Measurements from ENCODE around the gene EPHB6.

Gene EPHB6

DNA sequence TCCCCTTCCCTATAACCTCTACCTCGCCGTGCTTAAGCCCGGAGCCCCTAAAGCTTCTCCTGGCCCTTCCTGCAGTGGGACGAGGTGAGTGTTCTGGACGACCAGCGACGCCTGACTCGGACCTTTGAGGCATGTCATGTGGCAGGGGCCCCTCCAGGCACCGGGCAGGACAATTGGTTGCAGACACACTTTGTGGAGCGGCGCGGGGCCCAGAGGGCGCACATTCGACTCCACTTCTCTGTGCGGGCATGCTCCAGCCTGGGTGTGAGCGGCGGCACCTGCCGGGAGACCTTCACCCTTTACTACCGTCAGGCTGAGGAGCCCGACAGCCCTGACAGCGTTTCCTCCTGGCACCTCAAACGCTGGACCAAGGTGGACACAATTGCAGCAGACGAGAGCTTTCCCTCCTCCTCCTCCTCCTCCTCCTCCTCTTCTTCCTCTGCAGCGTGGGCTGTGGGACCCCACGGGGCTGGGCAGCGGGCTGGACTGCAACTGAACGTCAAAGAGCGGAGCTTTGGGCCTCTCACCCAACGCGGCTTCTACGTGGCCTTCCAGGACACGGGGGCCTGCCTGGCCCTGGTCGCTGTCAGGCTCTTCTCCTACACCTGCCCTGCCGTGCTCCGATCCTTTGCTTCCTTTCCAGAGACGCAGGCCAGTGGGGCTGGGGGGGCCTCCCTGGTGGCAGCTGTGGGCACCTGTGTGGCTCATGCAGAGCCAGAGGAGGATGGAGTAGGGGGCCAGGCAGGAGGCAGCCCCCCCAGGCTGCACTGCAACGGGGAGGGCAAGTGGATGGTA is 9.2 kb downstream of the EPHB6 start:
- Histone ChIP-seq H3K27ac (ENCODE audit: low read depth, low read length) (no peak overlapping the region), H3K36me3 (ENCODE audit: control insufficient read depth in 5 of 5, insufficient read depth in 5 of 5, low read length in 5 of 5) (peaks cover 0 to 35% (median 15%) of the 10 kb centered on the region in 5 donors)

DNA sequence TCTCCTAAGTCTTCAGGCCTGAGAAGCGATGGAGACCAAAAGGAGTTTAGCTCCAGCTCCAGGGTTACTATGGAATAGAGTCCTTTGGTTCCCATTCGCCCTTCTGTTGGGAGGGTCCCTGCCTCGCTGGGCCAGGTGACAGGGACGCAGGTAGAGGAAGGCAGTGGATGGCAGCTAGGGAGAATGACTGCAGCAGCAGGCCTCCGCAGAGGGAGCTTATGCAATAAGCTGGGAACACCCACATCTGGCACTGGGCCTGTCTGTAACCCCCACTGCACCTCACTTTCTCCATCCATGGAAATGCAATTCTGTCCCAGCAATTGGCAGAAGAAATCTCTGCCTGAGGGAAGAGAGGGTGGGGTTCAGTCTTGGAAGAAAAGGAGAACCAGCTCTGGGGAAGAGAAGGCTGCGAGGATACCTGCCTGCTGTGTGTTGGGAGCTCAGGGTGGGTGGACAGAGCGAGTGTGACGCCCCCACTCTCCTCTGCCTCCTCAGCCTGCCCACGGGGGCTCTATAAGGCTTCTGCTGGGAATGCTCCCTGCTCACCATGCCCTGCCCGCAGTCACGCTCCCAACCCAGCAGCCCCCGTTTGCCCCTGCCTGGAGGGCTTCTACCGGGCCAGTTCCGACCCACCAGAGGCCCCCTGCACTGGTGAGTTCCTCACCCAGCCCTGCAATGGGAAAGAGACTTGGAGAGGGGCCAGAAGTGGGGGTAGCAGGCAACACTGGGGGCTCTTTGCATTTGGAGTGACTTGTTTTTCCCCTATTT is 10.3 kb downstream of the EPHB6 start:
- H3K27ac ChIP-seq (ENCODE audit: low read depth, low read length) = no peak overlapping the region
- H3K4me1 ChIP-seq (ENCODE audit: control insufficient read depth in 5 of 5, insufficient read depth in 5 of 5, low read length in 5 of 5) = peaks cover 0 to 7% (median 0%) of the 10 kb centered on the region in 5 donors
- H3K27me3 ChIP-seq (ENCODE audit: control insufficient read depth in 5 of 5, insufficient read depth in 4 of 5, low read length in 5 of 5) = no peaks in the 10 kb centered on the region
- no peak overlapping the region for H3K9ac ChIP-seq (ENCODE audit: low read length in 5 of 5)
- H3K4me3 ChIP-seq (ENCODE audit: low read depth in 1 of 5, low read length in 5 of 5) = no peak overlapping the region
- no peaks in the 10 kb centered on the region for H3K9me3 ChIP-seq (ENCODE audit: control insufficient read depth in 5 of 5, low read length in 5 of 5)
- peaks cover 0 to 42% (median 15%) of the 10 kb centered on the region in 5 donors for H3K36me3 ChIP-seq (ENCODE audit: control insufficient read depth in 5 of 5, insufficient read depth in 5 of 5, low read length in 5 of 5)

More for the DNA sequence above, 9.2 kb downstream of the EPHB6 start:
- H3K4me3 ChIP-seq (ENCODE audit: low read depth in 1 of 5, low read length in 5 of 5) = no peak overlapping the region
- no peaks in the 10 kb centered on the region for H3K9me3 ChIP-seq (ENCODE audit: control insufficient read depth in 5 of 5, low read length in 5 of 5)
- H3K4me1 ChIP-seq (ENCODE audit: control insufficient read depth in 5 of 5, insufficient read depth in 5 of 5, low read length in 5 of 5) = peaks cover 0 to 10% (median 0%) of the 10 kb centered on the region in 5 donors
- no peaks in the 10 kb centered on the region for H3K27me3 ChIP-seq (ENCODE audit: control insufficient read depth in 5 of 5, insufficient read depth in 4 of 5, low read length in 5 of 5)
- H3K9ac ChIP-seq (ENCODE audit: low read length in 5 of 5) = no peak overlapping the region

DNA sequence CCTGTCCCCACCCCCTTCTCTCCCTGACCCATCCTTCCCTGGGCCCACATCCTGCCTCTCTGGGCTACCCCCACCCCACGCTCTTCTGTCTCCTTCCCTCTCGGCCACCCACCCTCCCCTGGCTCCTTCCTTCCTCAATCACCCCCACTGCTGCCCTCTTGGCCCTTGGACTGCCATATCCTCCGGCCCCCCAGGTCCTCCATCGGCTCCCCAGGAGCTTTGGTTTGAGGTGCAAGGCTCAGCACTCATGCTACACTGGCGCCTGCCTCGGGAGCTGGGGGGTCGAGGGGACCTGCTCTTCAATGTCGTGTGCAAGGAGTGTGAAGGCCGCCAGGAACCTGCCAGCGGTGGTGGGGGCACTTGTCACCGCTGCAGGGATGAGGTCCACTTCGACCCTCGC is 10.9 kb downstream of the EPHB6 start:
- H3K27me3 ChIP-seq (ENCODE audit: control insufficient read depth in 5 of 5, insufficient read depth in 4 of 5, low read length in 5 of 5) = no peaks in the 10 kb centered on the region
- no peak overlapping the region for H3K27ac ChIP-seq (ENCODE audit: low read depth, low read length)
- peaks cover 0 to 7% (median 0%) of the 10 kb centered on the region in 5 donors for H3K4me1 ChIP-seq (ENCODE audit: control insufficient read depth in 5 of 5, insufficient read depth in 5 of 5, low read length in 5 of 5)
- peaks cover 0 to 42% (median 18%) of the 10 kb centered on the region in 5 donors for H3K36me3 ChIP-seq (ENCODE audit: control insufficient read depth in 5 of 5, insufficient read depth in 5 of 5, low read length in 5 of 5)
- H3K4me3 ChIP-seq (ENCODE audit: low read depth in 1 of 5, low read length in 5 of 5) = no peak overlapping the region
- H3K9ac ChIP-seq (ENCODE audit: low read length in 5 of 5) = no peak overlapping the region
- no peaks in the 10 kb centered on the region for H3K9me3 ChIP-seq (ENCODE audit: control insufficient read depth in 5 of 5, low read length in 5 of 5)

DNA sequence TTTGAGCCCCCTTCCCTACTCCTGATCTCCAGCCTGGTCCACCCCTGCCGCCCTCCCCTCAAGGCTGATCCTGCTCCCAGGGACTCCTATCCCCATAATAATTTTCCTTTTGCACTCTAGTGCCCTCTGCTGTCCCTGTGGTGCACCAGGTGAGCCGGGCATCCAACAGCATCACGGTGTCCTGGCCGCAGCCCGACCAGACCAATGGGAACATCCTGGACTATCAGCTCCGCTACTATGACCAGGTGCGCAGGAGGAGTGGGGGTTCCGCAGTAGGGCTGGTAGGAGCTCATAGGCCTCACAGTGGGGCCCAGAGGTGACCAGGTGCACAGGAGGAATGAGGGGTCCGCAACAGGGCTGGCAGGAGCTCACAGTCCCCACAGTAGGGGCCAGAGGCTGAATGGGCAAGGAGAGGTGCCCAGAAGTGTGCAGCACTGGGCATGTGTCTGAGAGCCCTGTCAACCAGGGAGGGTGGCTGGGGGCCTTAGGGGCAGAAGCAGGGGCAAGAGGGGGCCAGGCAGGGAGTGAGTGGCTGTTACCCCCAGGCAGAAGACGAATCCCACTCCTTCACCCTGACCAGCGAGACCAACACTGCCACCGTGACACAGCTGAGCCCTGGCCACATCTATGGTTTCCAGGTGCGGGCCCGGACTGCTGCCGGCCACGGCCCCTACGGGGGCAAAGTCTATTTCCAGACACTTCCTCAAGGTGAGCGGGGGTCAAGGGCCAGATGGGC is 11.7 kb downstream of the EPHB6 start:
- H3K9ac ChIP-seq (ENCODE audit: low read length in 5 of 5) = no peak overlapping the region

DNA sequence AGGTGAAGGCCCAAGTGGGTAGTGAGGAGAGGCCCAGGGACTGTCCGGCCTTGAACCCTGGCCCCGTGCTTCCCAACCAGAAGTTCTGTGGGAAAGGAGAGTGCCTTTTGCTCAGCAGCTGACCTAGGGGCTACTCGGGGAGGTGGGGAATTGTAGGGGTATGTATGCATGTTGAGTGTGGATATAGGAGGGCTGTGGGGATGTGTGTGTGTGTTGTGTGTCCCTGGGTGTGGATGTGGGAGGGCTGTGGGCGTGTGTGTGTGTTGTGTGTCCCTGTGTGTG is 12.2 kb downstream of the EPHB6 start:
- no peak overlapping the region for H3K9ac ChIP-seq (ENCODE audit: low read length in 5 of 5)
- no peaks in the 10 kb centered on the region for H3K9me3 ChIP-seq (ENCODE audit: control insufficient read depth in 5 of 5, low read length in 5 of 5)
- H3K27me3 ChIP-seq (ENCODE audit: control insufficient read depth in 5 of 5, insufficient read depth in 4 of 5, low read length in 5 of 5) = no peaks in the 10 kb centered on the region
- H3K27ac ChIP-seq (ENCODE audit: low read depth, low read length) = no peak overlapping the region
- H3K4me1 ChIP-seq (ENCODE audit: control insufficient read depth in 5 of 5, insufficient read depth in 5 of 5, low read length in 5 of 5) = peaks cover 0 to 7% (median 0%) of the 10 kb centered on the region in 5 donors
- H3K36me3 ChIP-seq (ENCODE audit: control insufficient read depth in 5 of 5, insufficient read depth in 5 of 5, low read length in 5 of 5) = peaks cover 0 to 50% (median 18%) of the 10 kb centered on the region in 5 donors
- H3K4me3 ChIP-seq (ENCODE audit: low read depth in 1 of 5, low read length in 5 of 5) = no peak overlapping the region

More for the DNA sequence above, 11.7 kb downstream of the EPHB6 start:
- peaks cover 0 to 7% (median 0%) of the 10 kb centered on the region in 5 donors for H3K4me1 ChIP-seq (ENCODE audit: control insufficient read depth in 5 of 5, insufficient read depth in 5 of 5, low read length in 5 of 5)
- no peaks in the 10 kb centered on the region for H3K9me3 ChIP-seq (ENCODE audit: control insufficient read depth in 5 of 5, low read length in 5 of 5)
- H3K27ac ChIP-seq (ENCODE audit: low read depth, low read length) = no peak overlapping the region
- H3K36me3 ChIP-seq (ENCODE audit: control insufficient read depth in 5 of 5, insufficient read depth in 5 of 5, low read length in 5 of 5) = peaks cover 0 to 47% (median 18%) of the 10 kb centered on the region in 5 donors
- H3K4me3 ChIP-seq (ENCODE audit: low read depth in 1 of 5, low read length in 5 of 5) = no peak overlapping the region
- no peaks in the 10 kb centered on the region for H3K27me3 ChIP-seq (ENCODE audit: control insufficient read depth in 5 of 5, insufficient read depth in 4 of 5, low read length in 5 of 5)

DNA sequence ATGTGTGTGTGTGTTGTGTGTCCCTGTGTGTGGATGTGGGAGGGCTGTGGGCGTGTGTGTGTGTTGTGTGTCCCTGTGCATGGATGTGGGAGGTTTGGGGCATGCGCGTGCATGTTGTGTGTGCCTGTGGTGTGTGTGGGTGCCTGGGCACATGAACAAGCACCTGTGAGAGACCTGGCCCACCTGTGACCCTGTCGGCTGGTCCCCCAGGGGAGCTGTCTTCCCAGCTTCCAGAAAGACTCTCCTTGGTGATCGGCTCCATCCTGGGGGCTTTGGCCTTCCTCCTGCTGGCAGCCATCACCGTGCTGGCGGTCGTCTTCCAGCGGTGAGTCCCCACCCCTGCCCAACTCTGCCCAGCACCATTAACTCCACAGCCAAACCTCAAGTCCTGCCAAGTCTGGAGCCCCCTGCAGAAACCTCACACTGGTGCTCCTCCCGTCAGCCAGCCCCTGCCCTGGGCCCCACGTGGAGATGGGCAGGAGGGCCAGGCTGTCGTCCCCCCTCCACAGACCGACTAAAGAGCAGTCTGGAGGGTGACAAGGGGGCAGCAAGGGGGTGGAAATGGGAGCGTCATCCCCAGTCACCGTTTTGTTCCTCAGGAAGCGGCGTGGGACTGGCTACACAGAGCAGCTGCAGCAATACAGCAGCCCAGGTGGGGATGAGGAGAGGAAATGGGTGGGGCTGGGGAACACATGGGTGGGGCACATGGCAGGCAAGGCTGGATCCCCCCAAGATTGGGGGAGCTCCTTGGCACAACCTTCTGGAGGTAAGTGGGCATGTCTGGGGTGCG is 12.7 kb downstream of the EPHB6 start:
- Histone ChIP-seq H3K36me3 (ENCODE audit: control insufficient read depth in 5 of 5, insufficient read depth in 5 of 5, low read length in 5 of 5) (peaks cover 0 to 50% (median 18%) of the 10 kb centered on the region in 5 donors), H3K9ac (ENCODE audit: low read length in 5 of 5) (no peak overlapping the region), H3K27me3 (ENCODE audit: control insufficient read depth in 5 of 5, insufficient read depth in 4 of 5, low read length in 5 of 5) (no peaks in the 10 kb centered on the region), H3K4me1 (ENCODE audit: control insufficient read depth in 5 of 5, insufficient read depth in 5 of 5, low read length in 5 of 5) (peaks cover 0 to 7% (median 0%) of the 10 kb centered on the region in 5 donors), H3K9me3 (ENCODE audit: control insufficient read depth in 5 of 5, low read length in 5 of 5) (no peaks in the 10 kb centered on the region), H3K27ac (ENCODE audit: low read depth, low read length) (no peak overlapping the region), H3K4me3 (ENCODE audit: low read depth in 1 of 5, low read length in 5 of 5) (no peak overlapping the region)

DNA sequence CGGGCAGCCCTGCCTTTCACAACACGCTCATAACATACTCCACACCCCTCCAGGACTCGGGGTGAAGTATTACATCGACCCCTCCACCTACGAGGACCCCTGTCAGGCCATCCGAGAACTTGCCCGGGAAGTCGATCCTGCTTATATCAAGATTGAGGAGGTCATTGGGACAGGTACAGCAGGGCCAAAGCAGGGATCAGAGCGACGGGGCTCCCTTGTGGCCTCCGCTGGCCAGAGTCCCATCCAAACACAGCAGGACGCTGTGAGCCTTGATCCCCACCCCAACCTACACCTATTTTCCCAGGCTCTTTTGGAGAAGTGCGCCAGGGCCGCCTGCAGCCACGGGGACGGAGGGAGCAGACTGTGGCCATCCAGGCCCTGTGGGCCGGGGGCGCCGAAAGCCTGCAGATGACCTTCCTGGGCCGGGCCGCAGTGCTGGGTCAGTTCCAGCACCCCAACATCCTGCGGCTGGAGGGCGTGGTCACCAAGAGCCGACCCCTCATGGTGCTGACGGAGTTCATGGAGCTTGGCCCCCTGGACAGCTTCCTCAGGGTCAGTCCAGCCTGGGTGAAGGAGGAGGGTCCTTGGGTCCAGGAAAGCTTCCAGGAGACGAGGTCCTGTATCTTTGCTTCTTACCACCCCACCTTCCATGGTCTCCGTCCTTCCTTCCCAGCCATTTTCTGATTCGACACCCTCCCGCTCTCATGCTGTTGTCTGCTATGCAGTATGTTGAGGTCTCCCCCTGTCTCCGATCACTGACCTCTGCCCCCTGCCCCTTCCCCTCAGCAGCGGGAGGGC is 13.5 kb downstream of the EPHB6 start:
- H3K9me3 ChIP-seq (ENCODE audit: control insufficient read depth in 5 of 5, low read length in 5 of 5) = no peaks in the 10 kb centered on the region
- H3K27me3 ChIP-seq (ENCODE audit: control insufficient read depth in 5 of 5, insufficient read depth in 4 of 5, low read length in 5 of 5) = no peaks in the 10 kb centered on the region
- no peak overlapping the region for H3K27ac ChIP-seq (ENCODE audit: low read depth, low read length)
- H3K9ac ChIP-seq (ENCODE audit: low read length in 5 of 5) = no peak overlapping the region
- H3K4me3 ChIP-seq (ENCODE audit: low read depth in 1 of 5, low read length in 5 of 5) = no peak overlapping the region
- H3K4me1 ChIP-seq (ENCODE audit: control insufficient read depth in 5 of 5, insufficient read depth in 5 of 5, low read length in 5 of 5) = peaks cover 0 to 7% (median 0%) of the 10 kb centered on the region in 5 donors
- H3K36me3 ChIP-seq (ENCODE audit: control insufficient read depth in 5 of 5, insufficient read depth in 5 of 5, low read length in 5 of 5) = peaks cover 0 to 42% (median 17%) of the 10 kb centered on the region in 5 donors

DNA sequence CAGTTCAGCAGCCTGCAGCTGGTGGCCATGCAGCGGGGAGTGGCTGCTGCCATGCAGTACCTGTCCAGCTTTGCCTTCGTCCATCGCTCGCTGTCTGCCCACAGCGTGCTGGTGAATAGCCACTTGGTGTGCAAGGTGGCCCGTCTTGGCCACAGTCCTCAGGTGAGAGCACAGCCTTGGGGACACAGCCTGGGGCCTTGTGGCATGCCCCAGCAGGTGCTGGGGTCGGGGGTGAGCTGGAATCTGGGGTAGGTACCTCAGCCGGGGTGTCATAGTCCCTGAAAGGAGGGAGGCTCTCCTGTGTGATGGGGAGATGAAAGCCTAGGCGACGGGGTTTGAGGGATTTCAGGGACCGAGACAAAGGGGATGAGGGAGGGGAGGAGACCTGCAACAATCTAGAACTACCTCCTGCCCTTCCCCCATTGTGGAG is 14.1 kb downstream of the EPHB6 start:
- H3K36me3 ChIP-seq (ENCODE audit: control insufficient read depth in 5 of 5, insufficient read depth in 5 of 5, low read length in 5 of 5) = peaks cover 0 to 37% (median 12%) of the 10 kb centered on the region in 5 donors
- H3K4me3 ChIP-seq (ENCODE audit: low read depth in 1 of 5, low read length in 5 of 5) = no peak overlapping the region
- peaks cover 0 to 7% (median 0%) of the 10 kb centered on the region in 5 donors for H3K4me1 ChIP-seq (ENCODE audit: control insufficient read depth in 5 of 5, insufficient read depth in 5 of 5, low read length in 5 of 5)
- no peak overlapping the region for H3K9ac ChIP-seq (ENCODE audit: low read length in 5 of 5)
- no peaks in the 10 kb centered on the region for H3K27me3 ChIP-seq (ENCODE audit: control insufficient read depth in 5 of 5, insufficient read depth in 4 of 5, low read length in 5 of 5)
- no peaks in the 10 kb centered on the region for H3K9me3 ChIP-seq (ENCODE audit: control insufficient read depth in 5 of 5, low read length in 5 of 5)
- H3K27ac ChIP-seq (ENCODE audit: low read depth, low read length) = no peak overlapping the region

DNA sequence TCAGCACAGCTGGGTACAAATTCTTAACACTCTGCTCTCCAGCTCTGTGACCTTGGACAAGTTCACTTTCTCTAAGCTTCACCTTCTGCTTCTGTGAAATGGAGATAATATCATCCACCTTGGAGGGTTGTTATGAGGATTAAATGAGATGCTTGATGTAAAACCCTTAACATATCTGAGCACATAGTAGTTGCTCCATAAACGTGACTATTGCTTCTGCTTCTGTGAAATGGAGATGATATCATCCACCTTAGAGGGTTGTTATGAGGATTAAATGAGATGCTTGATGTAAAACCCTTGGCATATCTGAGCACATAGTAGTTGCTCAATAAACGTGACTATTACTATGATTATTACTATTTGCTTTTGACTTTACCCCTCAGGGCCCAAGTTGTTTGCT is 14.6 kb downstream of the EPHB6 start:
- Histone ChIP-seq H3K4me3 (ENCODE audit: low read depth in 1 of 5, low read length in 5 of 5) (no peak overlapping the region), H3K27ac (ENCODE audit: low read depth, low read length) (no peak overlapping the region), H3K9ac (ENCODE audit: low read length in 5 of 5) (no peak overlapping the region), H3K36me3 (ENCODE audit: control insufficient read depth in 5 of 5, insufficient read depth in 5 of 5, low read length in 5 of 5) (peaks cover 0 to 33% (median 9%) of the 10 kb centered on the region in 5 donors), H3K27me3 (ENCODE audit: control insufficient read depth in 5 of 5, insufficient read depth in 4 of 5, low read length in 5 of 5) (no peaks in the 10 kb centered on the region), H3K9me3 (ENCODE audit: control insufficient read depth in 5 of 5, low read length in 5 of 5) (no peaks in the 10 kb centered on the region), H3K4me1 (ENCODE audit: control insufficient read depth in 5 of 5, insufficient read depth in 5 of 5, low read length in 5 of 5) (peaks cover 0 to 7% (median 0%) of the 10 kb centered on the region in 5 donors)

All from subcutaneous abdominal adipose tissue (tissue), 5 donors.